ENCODE data around the gene ARMC9.
A peak's percentile ranks its signal among the peaks of the same experiment; 100 is the strongest.
"Not testable (repeated sequence)": the region's sequence is repeated elsewhere in the genome, so short reads cannot be mapped to it uniquely, and the experiment has no call there.

The ARMC9 gene

GRCh38 chr2:231198291-231199173 is at the start of gene ARMC9:
TSS of gene ARMC9 (plus strand) at chr2:231198631. CDS start at chr2:231206239, 7,608 bp downstream.
- DNase-seq (ENCODE audit: low read depth in 2 of 2) = peak; percentile 58 to 73

GRCh38 chr2:231152800-231153557 is 45.5 kb upstream of the ARMC9 start:
- DNase-seq (ENCODE audit: low read depth in 2 of 2) = no peak

GRCh38 chr2:231159306-231159705 is 39.1 kb upstream of the ARMC9 start:
- no peak for DNase-seq (ENCODE audit: low read depth in 2 of 2)

GRCh38 chr2:231160701-231161100 is 37.7 kb upstream of the ARMC9 start:
- no peak for DNase-seq (ENCODE audit: low read depth in 2 of 2)

- no peak for DNase-seq (ENCODE audit: low read depth in 2 of 2)
Observed at GRCh38 chr2:231161252-231161839, 37.1 kb upstream of the ARMC9 start.

- no peak for DNase-seq (ENCODE audit: low read depth in 2 of 2)
Observed at GRCh38 chr2:231161877-231162329, 36.5 kb upstream of the ARMC9 start.

- no peak for DNase-seq (ENCODE audit: low read depth in 2 of 2)
Observed at GRCh38 chr2:231163011-231163410, 35.4 kb upstream of the ARMC9 start.

GRCh38 chr2:231163414-231164095 is 34.9 kb upstream of the ARMC9 start:
- no peak for DNase-seq (ENCODE audit: low read depth in 2 of 2)

- DNase-seq (ENCODE audit: low read depth in 2 of 2) = no peak
Observed at GRCh38 chr2:231167745-231168459, 30.5 kb upstream of the ARMC9 start.

GRCh38 chr2:231168460-231169139 is 29.8 kb upstream of the ARMC9 start:
- no peak for DNase-seq (ENCODE audit: low read depth in 2 of 2)

GRCh38 chr2:231169488-231169887 is 28.9 kb upstream of the ARMC9 start:
- no peak for DNase-seq (ENCODE audit: low read depth in 2 of 2)

- DNase-seq (ENCODE audit: low read depth in 2 of 2) = no peak
Observed at GRCh38 chr2:231170055-231170454, 28.4 kb upstream of the ARMC9 start.

GRCh38 chr2:231172025-231172424 is 26.4 kb upstream of the ARMC9 start:
- no peak for DNase-seq (ENCODE audit: low read depth in 2 of 2)

GRCh38 chr2:231174211-231174651 is 24.2 kb upstream of the ARMC9 start:
- no peak for DNase-seq (ENCODE audit: low read depth in 2 of 2)

GRCh38 chr2:231176066-231176465 is 22.4 kb upstream of the ARMC9 start:
- DNase-seq (ENCODE audit: low read depth in 2 of 2) = no peak

- no peak for DNase-seq (ENCODE audit: low read depth in 2 of 2)
Observed at GRCh38 chr2:231177156-231178025, 21.0 kb upstream of the ARMC9 start.

GRCh38 chr2:231178805-231179204 is 19.6 kb upstream of the ARMC9 start:
- DNase-seq (ENCODE audit: low read depth in 2 of 2) = not testable (repeated sequence)

GRCh38 chr2:231181860-231182512 is 16.4 kb upstream of the ARMC9 start:
- DNase-seq (ENCODE audit: low read depth in 2 of 2) = no peak

GRCh38 chr2:231182513-231182899 is 15.9 kb upstream of the ARMC9 start:
- DNase-seq (ENCODE audit: low read depth in 2 of 2) = no peak

Data from stimulated activated CD4-positive, alpha-beta T cell treated with anti-CD3 and anti-CD28 coated beads, Interleukin-1b, Interleukin-23, amount 100 ng/mL, for 4 hours (primary cell).